ENCODE data around the gene OR10H1. TPM values are rescaled to one million over a fixed set of nuclear protein-coding genes. Genes with fewer than 3 reads are reported as not detected.

OR10H1 gene, protein sequence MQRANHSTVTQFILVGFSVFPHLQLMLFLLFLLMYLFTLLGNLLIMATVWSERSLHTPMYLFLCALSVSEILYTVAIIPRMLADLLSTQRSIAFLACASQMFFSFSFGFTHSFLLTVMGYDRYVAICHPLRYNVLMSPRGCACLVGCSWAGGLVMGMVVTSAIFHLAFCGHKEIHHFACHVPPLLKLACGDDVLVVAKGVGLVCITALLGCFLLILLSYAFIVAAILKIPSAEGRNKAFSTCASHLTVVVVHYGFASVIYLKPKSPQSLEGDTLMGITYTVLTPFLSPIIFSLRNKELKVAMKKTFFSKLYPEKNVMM
- total RNA-seq (not detected), polyA plus RNA-seq (not detected)
- long read RNA-seq, donor 1: 0 reads
- long read RNA-seq, donor 2: 0 reads

DNA sequence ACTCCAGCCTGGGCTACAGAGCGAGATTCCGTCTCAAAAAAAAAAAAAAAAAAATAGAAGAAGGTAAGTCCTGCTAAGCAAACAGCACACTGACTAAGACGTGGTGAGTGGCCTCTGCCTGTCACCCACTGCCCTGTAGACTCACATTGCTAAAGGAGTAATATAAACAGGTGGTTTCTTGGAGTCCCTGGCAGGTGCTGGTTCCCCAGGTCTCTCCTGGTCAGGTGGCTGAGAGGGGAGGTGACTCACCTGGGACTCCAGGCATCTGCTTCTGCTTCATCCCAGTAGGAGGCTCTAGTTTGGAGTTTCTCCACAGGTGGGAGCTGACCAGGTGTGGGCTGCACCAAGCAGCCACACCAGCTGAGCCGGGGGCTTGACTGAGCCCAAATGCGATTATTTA lies at the start of gene OR10H1:
OR10H1 (minus strand) TSS at position 359 of the 400 bp plus-strand sequence. CDS start 7,627 bp downstream, outside the sequence.
- Histone ChIP-seq H3K9me3 (no peaks in the 10 kb centered on the region), H3K36me3 (no peaks in the 10 kb centered on the region), H3K4me1 (no peaks in the 10 kb centered on the region), H3K27ac (no peak within 1 kb of the TSS), H3K4me3 (no peak within 1 kb of the TSS), H3K27me3 (replicated peaks in 1 of 7) (peaks cover 0 to 51% (median 0%) of the 10 kb centered on the region in 7 donors)
- intact Hi-C loops (cut with DNase I; ENCODE audit: low total_unique reads): no loop called here
- DNase-seq: no peak
- WGBS, 5 donors: 65 to 79% (median 72%) methylated on average over 4 to 5 of the region's 5 CpGs
- TF ChIP-seq POLR2AphosphoS5 (IDR thresholded peaks at IDR 0.05) (no peak), POLR2A (IDR thresholded peaks at IDR 0.05) (no peak)
- TF ChIP-seq, protein P1, sequence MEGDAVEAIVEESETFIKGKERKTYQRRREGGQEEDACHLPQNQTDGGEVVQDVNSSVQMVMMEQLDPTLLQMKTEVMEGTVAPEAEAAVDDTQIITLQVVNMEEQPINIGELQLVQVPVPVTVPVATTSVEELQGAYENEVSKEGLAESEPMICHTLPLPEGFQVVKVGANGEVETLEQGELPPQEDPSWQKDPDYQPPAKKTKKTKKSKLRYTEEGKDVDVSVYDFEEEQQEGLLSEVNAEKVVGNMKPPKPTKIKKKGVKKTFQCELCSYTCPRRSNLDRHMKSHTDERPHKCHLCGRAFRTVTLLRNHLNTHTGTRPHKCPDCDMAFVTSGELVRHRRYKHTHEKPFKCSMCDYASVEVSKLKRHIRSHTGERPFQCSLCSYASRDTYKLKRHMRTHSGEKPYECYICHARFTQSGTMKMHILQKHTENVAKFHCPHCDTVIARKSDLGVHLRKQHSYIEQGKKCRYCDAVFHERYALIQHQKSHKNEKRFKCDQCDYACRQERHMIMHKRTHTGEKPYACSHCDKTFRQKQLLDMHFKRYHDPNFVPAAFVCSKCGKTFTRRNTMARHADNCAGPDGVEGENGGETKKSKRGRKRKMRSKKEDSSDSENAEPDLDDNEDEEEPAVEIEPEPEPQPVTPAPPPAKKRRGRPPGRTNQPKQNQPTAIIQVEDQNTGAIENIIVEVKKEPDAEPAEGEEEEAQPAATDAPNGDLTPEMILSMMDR (IDR thresholded peaks at IDR 0.05 in 8 of 11, conservative IDR thresholded peaks at IDR 0.05 in 3 of 11): no peak

DNA sequence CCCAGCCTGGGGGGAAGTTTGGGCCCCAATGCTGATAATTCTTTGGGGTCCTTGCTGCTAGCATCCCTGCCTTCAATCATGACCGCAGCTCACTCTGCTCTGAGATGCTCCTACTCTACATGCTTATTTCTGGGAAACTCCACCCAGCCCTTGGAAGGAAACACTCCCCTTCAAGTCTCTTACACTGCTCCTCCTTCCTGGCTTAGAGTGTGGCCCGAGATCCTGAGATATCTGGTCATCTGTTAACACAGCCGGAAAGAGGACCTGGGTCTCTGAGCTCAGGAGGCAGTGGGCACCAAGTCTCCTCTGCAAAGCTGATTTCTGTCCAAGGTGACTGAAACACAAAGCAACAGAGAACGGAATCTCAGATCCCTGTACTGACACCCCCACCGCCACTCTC lies 49.4 kb upstream of the OR10H1 start:
- H3K36me3 ChIP-seq: no peaks in the 10 kb centered on the region
- no peak overlapping the region for H3K4me3 ChIP-seq
- H3K4me1 ChIP-seq: peaks cover 0 to 12% (median 0%) of the 10 kb centered on the region in 6 donors
- WGBS, 5 donors: 62 to 72% (median 64%) methylated on average over 5 of the region's 5 CpGs
- no peaks in the 10 kb centered on the region for H3K9me3 ChIP-seq
- H3K27me3 ChIP-seq (replicated peaks in 1 of 7): peaks cover 0 to 17% (median 0%) of the 10 kb centered on the region in 7 donors
- DNase-seq: no peak
- no peak overlapping the region for H3K27ac ChIP-seq
- intact Hi-C loops (cut with DNase I; ENCODE audit: low total_unique reads): loop anchor here (5.0 kb wide), 1 partner anchor 238 kb away; no protein-coding TSS in a partner anchor
- TF ChIP-seq POLR2A (IDR thresholded peaks at IDR 0.05) (no peak), POLR2AphosphoS5 (IDR thresholded peaks at IDR 0.05) (no peak)
- TF ChIP-seq, protein P1 (IDR thresholded peaks at IDR 0.05 in 8 of 11, conservative IDR thresholded peaks at IDR 0.05 in 3 of 11): no peak

DNA sequence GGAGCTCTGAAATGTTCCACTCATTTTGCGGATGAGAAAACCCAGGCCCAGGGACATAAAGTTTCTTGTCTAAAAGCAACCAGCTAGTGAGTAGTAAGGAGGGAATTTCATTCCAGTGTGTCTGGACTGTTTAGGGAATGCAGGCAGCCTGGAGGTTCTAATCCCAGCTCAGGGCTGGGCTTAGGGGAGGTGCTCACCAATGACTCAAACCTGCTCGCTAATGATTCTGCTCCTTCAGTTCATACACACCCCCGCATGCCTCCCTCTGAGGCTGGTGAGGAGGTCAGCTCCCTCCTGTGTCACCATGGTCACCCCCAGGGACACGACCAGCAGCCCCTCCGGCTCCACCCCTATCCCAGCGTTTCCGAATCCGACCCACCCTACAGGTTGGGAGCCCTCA lies 47.8 kb upstream of the OR10H1 start:
- no peak overlapping the region for H3K4me3 ChIP-seq
- intact Hi-C loops (cut with DNase I; ENCODE audit: low total_unique reads): no loop called here
- TF ChIP-seq POLR2AphosphoS5 (IDR thresholded peaks at IDR 0.05): no peak
- TF ChIP-seq POLR2A (IDR thresholded peaks at IDR 0.05): no peak
- TF ChIP-seq, protein P1 (IDR thresholded peaks at IDR 0.05 in 8 of 11, conservative IDR thresholded peaks at IDR 0.05 in 3 of 11): no peak
- peaks cover 0 to 25% (median 0%) of the 10 kb centered on the region in 7 donors for H3K27me3 ChIP-seq (replicated peaks in 1 of 7)
- H3K9me3 ChIP-seq: no peaks in the 10 kb centered on the region
- 72 to 91% (median 88%) methylated on average over 7 to 8 of the region's 8 CpGs for WGBS, 5 donors
- no peaks in the 10 kb centered on the region for H3K36me3 ChIP-seq
- DNase-seq: no peak
- no peak overlapping the region for H3K27ac ChIP-seq
- H3K4me1 ChIP-seq: no peaks in the 10 kb centered on the region

DNA sequence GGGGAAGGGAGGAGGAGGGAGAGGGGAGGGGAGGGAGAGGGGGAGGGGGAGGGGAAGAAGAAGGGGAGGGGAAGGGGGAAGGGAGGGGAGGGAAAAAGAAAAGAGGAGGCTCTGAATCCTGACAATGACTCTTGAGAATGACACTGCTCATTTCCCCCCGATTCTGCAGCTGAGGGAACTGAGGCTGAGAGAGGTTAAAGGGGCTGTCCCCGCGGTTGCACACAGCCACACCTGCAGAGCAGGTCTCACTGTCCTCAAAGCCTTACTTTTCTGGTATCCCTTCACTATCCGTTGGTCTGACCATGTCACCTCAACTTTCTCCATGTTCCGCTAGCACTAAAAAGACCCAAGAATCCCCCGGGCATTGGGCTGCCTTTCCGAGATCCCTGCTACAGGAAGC lies 47.0 kb upstream of the OR10H1 start:
- intact Hi-C loops (cut with DNase I; ENCODE audit: low total_unique reads): no loop called here
- no peaks in the 10 kb centered on the region for H3K9me3 ChIP-seq
- DNase-seq: no peak
- H3K27me3 ChIP-seq (replicated peaks in 1 of 7): peaks cover 0 to 33% (median 0%) of the 10 kb centered on the region in 7 donors
- no peaks in the 10 kb centered on the region for H3K4me1 ChIP-seq
- TF ChIP-seq POLR2A (IDR thresholded peaks at IDR 0.05): no peak
- no peak for TF ChIP-seq POLR2AphosphoS5 (IDR thresholded peaks at IDR 0.05)
- TF ChIP-seq, protein P1 (IDR thresholded peaks at IDR 0.05 in 8 of 11, conservative IDR thresholded peaks at IDR 0.05 in 3 of 11): no peak
- H3K27ac ChIP-seq: no peak overlapping the region
- WGBS, 5 donors: 41 to 63% (median 48%) methylated on average over 7 of the region's 7 CpGs
- no peak overlapping the region for H3K4me3 ChIP-seq
- H3K36me3 ChIP-seq: no peaks in the 10 kb centered on the region

All from spleen (tissue), 13 donors.